Loucy (cell line): Measurements from ENCODE around the gene ZCCHC3.

ENCODE experiments used
- H2AFZ ChIP-seq: fragments of 200-600 bp; sonication (generic); 2 replicates; pipeline ENCODE4 v1.6.0; 2016; ENCODE audit warnings: antibody characterized with exemption, mild to moderate bottlenecking, low read length, moderate library complexity
- H3F3A ChIP-seq: fragments of 200-600 bp; 2 replicates; pipeline ENCODE4 v1.6.0; 2016; ENCODE audit warnings: antibody characterized with exemption, low read depth, mild to moderate bottlenecking
- H3K27me3 ChIP-seq: fragments of 200-600 bp; sonication (generic); 2 replicates; pipeline ENCODE4 v1.6.1; 2014; ENCODE audit warnings: low read length, mild to moderate bottlenecking; ENCODE audit not compliant: insufficient read depth, poor library complexity, severe bottlenecking
- H3K36me3 ChIP-seq: fragments of 200-600 bp; sonication (generic); 2 replicates; pipeline ENCODE4 v1.6.1; 2016; ENCODE audit warnings: low read length; ENCODE audit not compliant: insufficient read depth
- H3K4me1 ChIP-seq: fragments of 200-600 bp; sonication (generic); 2 replicates; pipeline ENCODE4 v1.5.1; 2014; ENCODE audit warnings: low read length, mild to moderate bottlenecking; ENCODE audit not compliant: insufficient read depth, poor library complexity, severe bottlenecking
- H3K4me2 ChIP-seq: fragments of 200-600 bp; sonication (generic); 2 replicates; pipeline ENCODE4 v1.6.0; 2014; ENCODE audit warnings: antibody characterized with exemption, low read length, low read depth, mild to moderate bottlenecking; ENCODE audit not compliant: poor library complexity, severe bottlenecking
- H3K4me3 ChIP-seq: fragments of 200-600 bp; sonication (generic); 2 replicates; pipeline ENCODE4 v1.5.1; 2014; ENCODE audit warnings: low read length, mild to moderate bottlenecking, mixed read lengths; ENCODE audit not compliant: poor library complexity, severe bottlenecking
- H3K79me2 ChIP-seq: fragments of 200-600 bp; sonication (generic); 2 replicates; pipeline ENCODE4 v1.6.1; 2014; ENCODE audit warnings: low read length; ENCODE audit not compliant: insufficient read depth
- H3K9ac ChIP-seq: fragments of 200-600 bp; sonication (generic); 2 replicates; pipeline ENCODE4 v1.6.0; 2014; ENCODE audit warnings: mild to moderate bottlenecking, low read depth, low read length, moderate library complexity; ENCODE audit not compliant: poor library complexity, severe bottlenecking
- H3K9me2 ChIP-seq: fragments of 200-600 bp; sonication (generic); replicated peaks from 2 replicates; pipeline ENCODE4 v1.6.1; 2016; ENCODE audit warnings: low read depth, low read length, mixed read lengths
- H3K9me3 ChIP-seq: fragments of 200-600 bp; sonication (generic); 2 replicates; pipeline ENCODE4 v1.6.1; 2014; ENCODE audit warnings: mild to moderate bottlenecking, antibody characterized with exemption, low read length, low read depth; ENCODE audit not compliant: insufficient read depth
- H4K20me1 ChIP-seq: fragments of 200-600 bp; sonication (generic); 2 replicates; pipeline ENCODE4 v1.6.0; 2014; ENCODE audit warnings: antibody characterized with exemption, low read length, mild to moderate bottlenecking; ENCODE audit not compliant: insufficient read depth, poor library complexity, severe bottlenecking
- CTCF ChIP-seq: fragments of 200-600 bp; sonication (generic); conservative IDR thresholded peaks from 2 replicates; pipeline ENCODE4 v1.5.1; 2014; ENCODE audit warnings: mild to moderate bottlenecking, antibody characterized with exemption, low read length
- EZH2phosphoT487 ChIP-seq: fragments of 200-600 bp; IDR thresholded peaks from 2 replicates; pipeline ENCODE4 v1.6.1; 2018; ENCODE audit warnings: antibody characterized with exemption, mild to moderate bottlenecking, moderate library complexity, borderline replicate concordance

The ZCCHC3 gene

DNA sequence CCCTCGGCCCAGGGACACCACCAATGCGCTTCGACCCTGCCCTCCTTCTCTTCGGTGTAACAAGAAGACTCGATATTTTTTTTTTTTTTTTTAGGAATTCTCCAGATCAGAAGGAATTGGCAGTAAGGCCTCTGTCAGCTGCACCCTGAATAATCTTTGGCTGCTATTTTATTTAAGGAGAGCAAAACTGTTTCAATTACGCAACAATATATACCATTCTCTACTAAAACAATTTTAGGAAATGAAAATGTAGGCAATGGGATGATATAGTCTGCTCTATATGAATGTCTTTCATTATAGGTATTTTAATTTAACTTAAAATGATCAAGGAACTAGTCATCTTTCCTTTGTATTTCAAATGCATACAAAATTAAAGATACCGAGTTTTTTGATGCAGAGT is 13.3 kb downstream of the ZCCHC3 start:
- Histone ChIP-seq H3K4me3 (peak overlapping the region; percentile 69), H4K20me1 (no peaks in the 10 kb centered on the region), H2AFZ (peak overlapping the region; percentile 59; the same call in 1 of the 2 replicates)

DNA sequence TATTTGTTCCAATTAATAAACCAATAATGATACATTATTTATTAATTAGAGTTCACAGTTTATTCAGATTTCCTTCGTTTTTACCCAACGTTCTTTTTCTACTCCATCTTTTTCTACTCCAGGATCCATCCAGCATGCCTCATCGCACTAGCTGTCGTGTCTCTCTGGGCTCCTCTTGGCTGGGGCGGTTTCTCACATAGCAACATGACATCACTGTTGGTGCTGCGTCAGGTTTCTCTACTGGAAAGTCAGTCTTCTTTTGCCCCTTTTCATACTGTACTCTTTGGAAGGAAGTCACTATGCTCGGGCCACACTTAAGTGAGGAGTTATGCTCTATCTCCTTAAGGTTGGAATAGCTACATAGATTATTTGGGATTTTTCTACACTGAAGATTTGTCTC is 14.2 kb downstream of the ZCCHC3 start:
- Histone ChIP-seq H3K4me2 (no peak overlapping the region), H3K79me2 (no peaks in the 10 kb centered on the region), H3K36me3 (no peaks in the 10 kb centered on the region), H3K4me3 (no peak overlapping the region), H3K27me3 (no peaks in the 10 kb centered on the region), H4K20me1 (no peaks in the 10 kb centered on the region), H3F3A (0 out of 2 replicates have a peak, but pooled peaks cover 3% of the 10 kb centered on the region), H3K9me2 (no peaks in the 10 kb centered on the region), H3K9me3 (no peaks in the 10 kb centered on the region), H2AFZ (no peak overlapping the region), H3K4me1 (peaks cover 23% of the 10 kb centered on the region), H3K9ac (no peak overlapping the region)
- no peak for TF ChIP-seq EZH2phosphoT487
- TF ChIP-seq CTCF = no peak

More for the DNA sequence above, 13.3 kb downstream of the ZCCHC3 start:
- H3K9me2 ChIP-seq = no peaks in the 10 kb centered on the region
- peak overlapping the region; percentile 15 for H3K9ac ChIP-seq
- no peaks in the 10 kb centered on the region for H3K27me3 ChIP-seq
- peak overlapping the region; percentile 70 for H3K4me2 ChIP-seq
- H3K9me3 ChIP-seq = no peaks in the 10 kb centered on the region
- peaks cover 23% of the 10 kb centered on the region for H3K4me1 ChIP-seq
- TF ChIP-seq EZH2phosphoT487 = no peak
- no peak for TF ChIP-seq CTCF
- 0 out of 2 replicates have a peak, but pooled peaks cover 3% of the 10 kb centered on the region for H3F3A ChIP-seq
- no peaks in the 10 kb centered on the region for H3K36me3 ChIP-seq
- no peaks in the 10 kb centered on the region for H3K79me2 ChIP-seq

GRCh38 chr20:312067-312466 is 14.7 kb downstream of the ZCCHC3 start:
- Histone ChIP-seq H4K20me1 (no peaks in the 10 kb centered on the region), H3F3A (0 out of 2 replicates have a peak, but pooled peaks cover 3% of the 10 kb centered on the region), H3K79me2 (no peaks in the 10 kb centered on the region), H3K9me2 (no peaks in the 10 kb centered on the region), H3K9me3 (no peaks in the 10 kb centered on the region), H3K4me3 (no peak overlapping the region), H3K27me3 (no peaks in the 10 kb centered on the region), H3K4me1 (peaks cover 23% of the 10 kb centered on the region), H2AFZ (no peak overlapping the region), H3K36me3 (no peaks in the 10 kb centered on the region), H3K4me2 (no peak overlapping the region), H3K9ac (no peak overlapping the region)
- TF ChIP-seq CTCF (no peak), EZH2phosphoT487 (no peak)
